ENCODE data around the gene TRPV3. TPM values are rescaled to one million over a fixed set of nuclear protein-coding genes. Genes with fewer than 3 reads are reported as not detected.
"Not testable (repeated sequence)": the region's sequence is repeated elsewhere in the genome, so short reads cannot be mapped to it uniquely, and the experiment has no call there.

TRPV3 gene
- polyA plus RNA-seq (ENCODE audit: insufficient read length in 3 of 3), result 1 to 10 TPM in 2 of 3 donors, under 1 TPM in 1; 0.88 to 1.1 (median 1.1) TPM
- long read RNA-seq, donor 1, result 0 reads
- long read RNA-seq, donor 2, result 0 reads
- long read RNA-seq, donor 3, result 0 reads
- long read RNA-seq, donor 4, result 0 reads
- long read RNA-seq, donor 5, result 0 reads
- long read RNA-seq, donor 6, result 0 reads
- long read RNA-seq, donor 7, result 0 reads
- long read RNA-seq, donor 8, result 0 reads
- long read RNA-seq, donor 9, result 0 reads
- long read RNA-seq, donor 10, result 0 reads
- long read RNA-seq, donor 11, result 0 reads
- long read RNA-seq, donor 12, result 0 reads
- long read RNA-seq, donor 13, result 0 reads
- long read RNA-seq, donor 14, result 0 reads
- long read RNA-seq, donor 15, result 0 reads
- long read RNA-seq, donor 16, result 0 reads

DNA sequence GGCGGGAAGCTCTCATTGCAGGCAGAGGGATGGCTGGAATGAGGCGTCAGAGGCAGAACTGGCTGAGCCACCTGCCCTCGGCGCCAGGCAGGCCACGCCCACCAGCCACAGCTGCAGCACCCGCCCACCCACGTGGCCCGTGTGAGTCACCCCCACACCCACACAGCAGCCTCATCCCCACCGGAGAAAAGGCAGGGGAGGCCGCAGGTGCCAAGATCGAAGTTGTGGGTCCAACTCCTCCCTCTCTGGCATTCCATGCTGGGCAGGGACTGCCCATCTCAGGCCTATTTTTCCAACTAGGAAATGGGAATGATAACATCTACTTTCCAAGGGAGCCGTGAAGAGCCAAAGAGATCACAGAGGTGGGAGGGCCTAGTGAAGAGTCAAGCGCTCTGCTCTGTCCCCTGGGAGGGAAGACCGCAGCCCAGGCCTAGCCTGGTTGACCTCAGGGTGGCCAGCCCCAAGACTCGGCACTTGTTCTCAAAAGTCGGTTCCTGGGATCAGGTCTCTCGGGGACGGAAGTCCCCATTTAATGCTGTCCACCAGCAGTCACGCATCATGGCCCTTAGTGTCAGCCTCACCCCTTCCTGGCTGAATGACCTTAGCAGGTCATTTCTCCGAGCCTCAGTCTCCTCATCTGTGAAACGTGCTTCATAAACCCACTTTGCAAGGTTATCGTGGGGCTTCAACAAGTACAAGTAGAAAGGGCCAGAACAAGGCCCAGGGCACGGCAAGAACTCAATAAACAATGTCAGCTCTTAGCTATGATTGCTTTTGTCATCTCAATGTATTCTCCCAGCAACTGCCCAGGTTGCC lies at the start of gene TRPV3:
TSS of gene TRPV3 (minus strand) at position 45 of the 816 bp plus-strand sequence. CDS start 2,962 bp downstream, outside the sequence.
- no peak for DNase-seq (ENCODE audit: extremely low read depth in 1 of 11, low read depth in 9 of 11, low spot score in 4 of 11)

DNA sequence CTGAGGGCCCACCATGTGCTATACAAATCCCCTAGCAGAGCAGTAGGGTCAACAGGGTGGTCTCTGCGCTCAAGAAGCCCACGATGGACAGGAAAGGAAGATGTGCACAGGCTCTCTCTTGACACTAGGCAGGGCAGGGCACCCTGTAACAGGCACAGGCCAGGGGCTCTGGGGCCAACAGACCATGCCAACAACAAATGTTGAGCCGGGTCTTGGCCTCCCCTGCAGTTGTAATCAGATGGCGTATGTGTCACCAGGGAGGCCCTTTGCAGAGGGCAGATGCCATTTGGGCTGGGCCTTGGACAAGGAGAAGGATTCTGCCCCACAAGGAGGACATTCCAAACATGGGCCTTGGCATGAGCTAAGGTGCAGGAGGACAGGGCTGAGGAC lies 46.3 kb upstream of the TRPV3 start:
- no peak for DNase-seq (ENCODE audit: extremely low read depth in 1 of 11, low read depth in 9 of 11, low spot score in 4 of 11)

- DNase-seq (ENCODE audit: extremely low read depth in 1 of 11, low read depth in 9 of 11, low spot score in 4 of 11), result no peak
Measured at GRCh38 chr17:3603119-3603869, 45.7 kb upstream of the TRPV3 start.

DNA sequence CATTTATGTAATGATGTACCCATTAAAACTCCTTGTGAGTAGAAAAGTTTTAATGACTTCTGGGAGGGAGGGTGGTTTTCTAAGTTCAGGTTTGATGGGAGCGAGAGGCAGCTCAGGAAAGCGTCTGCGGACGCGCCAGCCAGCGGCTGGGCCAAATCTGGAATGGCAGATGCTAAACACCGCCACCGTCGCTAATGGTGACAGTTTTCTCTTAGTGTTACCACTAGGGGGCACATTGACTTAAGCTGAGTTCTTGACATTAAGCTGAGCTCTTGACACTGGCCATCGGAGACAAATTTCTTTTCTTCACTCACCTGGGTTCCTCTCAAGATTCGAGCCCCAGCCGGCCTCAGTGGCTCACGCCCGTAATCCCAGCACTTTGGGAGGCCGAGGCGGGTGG lies 44.9 kb upstream of the TRPV3 start:
- DNase-seq (ENCODE audit: extremely low read depth in 1 of 11, low read depth in 9 of 11, low spot score in 4 of 11), result peak in 3 of 11 donors; percentile 4 to 12 (median 9)

DNA sequence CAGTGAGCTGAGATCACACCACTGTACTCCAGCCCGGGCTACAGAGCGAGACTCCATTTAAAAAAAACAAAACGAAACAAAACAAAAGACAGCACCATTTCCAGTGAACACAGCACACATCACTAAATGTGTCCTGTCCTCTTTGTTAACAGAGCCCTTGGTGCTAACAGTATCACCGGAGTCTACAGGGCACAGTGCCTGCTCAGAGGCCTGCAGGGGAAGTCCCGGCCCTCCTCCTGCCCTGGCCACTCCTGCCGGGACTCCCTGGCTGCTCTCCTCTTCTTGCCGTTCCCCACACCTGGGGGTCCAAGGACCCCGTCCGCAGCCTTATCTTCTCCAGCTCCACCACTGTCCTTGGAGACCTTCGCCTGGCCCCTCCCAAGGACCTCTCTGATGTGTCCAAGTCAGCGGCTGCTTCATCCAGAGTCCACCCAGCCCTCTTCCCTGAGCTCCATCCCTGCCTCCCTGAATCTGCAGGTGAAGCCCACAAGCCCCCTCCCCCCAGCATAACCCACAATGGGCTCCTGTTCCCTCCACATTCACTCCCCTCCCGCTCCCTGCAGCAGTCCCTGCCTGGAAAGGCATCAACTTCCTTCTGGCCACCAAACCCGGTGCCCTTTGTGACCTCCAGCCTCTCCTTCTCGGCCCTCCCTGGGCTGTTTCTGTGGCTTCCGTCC lies 43.1 kb upstream of the TRPV3 start:
- no peak for DNase-seq (ENCODE audit: extremely low read depth in 1 of 11, low read depth in 9 of 11, low spot score in 4 of 11)

- no peak for DNase-seq (ENCODE audit: extremely low read depth in 1 of 11, low read depth in 9 of 11, low spot score in 4 of 11)
Measured at GRCh38 chr17:3598078-3598477, 40.5 kb upstream of the TRPV3 start.

DNA sequence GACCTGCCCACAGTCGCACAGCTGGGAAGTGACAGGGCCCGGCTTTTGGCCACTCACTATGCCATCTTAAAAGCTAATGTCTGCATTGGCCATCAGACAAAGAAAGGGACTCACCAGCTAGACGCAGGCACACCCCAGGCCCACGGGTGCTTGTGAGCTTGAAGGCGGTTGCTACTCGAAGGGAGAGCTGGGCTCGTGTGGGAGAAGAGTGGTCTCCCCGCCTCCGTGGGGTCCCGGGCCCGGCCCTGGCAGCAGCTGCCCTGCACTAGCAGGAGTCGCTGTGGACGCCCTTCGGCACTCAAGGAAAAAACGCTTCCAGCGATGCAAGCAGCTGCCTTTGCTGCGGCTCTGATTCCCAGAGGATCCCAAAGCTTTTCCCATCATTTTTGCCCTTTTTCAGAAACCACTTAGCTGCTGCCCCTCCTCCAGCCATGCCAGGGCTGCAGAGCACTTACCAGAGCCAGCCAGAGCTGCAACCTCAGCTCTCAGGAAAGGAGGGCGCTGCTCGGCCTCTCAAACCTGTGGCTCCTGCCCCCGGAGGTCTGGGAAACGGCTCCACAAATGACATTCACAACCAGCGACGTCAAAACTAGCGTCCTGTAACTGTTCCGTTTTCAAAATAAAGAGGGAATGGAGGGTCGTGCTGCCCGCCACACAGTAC lies 39.3 kb upstream of the TRPV3 start:
- no peak for DNase-seq (ENCODE audit: extremely low read depth in 1 of 11, low read depth in 9 of 11, low spot score in 4 of 11)

GRCh38 chr17:3594976-3595375 lies 37.4 kb upstream of the TRPV3 start:
- no peak for DNase-seq (ENCODE audit: extremely low read depth in 1 of 11, low read depth in 9 of 11, low spot score in 4 of 11)

GRCh38 chr17:3594051-3594800 lies 36.6 kb upstream of the TRPV3 start:
- peak in 1 of 11 donors; percentile 16 for DNase-seq (ENCODE audit: extremely low read depth in 1 of 11, low read depth in 9 of 11, low spot score in 4 of 11)

GRCh38 chr17:3593384-3593783 lies 35.8 kb upstream of the TRPV3 start:
- DNase-seq (ENCODE audit: extremely low read depth in 1 of 11, low read depth in 9 of 11, low spot score in 4 of 11), result no peak

DNA sequence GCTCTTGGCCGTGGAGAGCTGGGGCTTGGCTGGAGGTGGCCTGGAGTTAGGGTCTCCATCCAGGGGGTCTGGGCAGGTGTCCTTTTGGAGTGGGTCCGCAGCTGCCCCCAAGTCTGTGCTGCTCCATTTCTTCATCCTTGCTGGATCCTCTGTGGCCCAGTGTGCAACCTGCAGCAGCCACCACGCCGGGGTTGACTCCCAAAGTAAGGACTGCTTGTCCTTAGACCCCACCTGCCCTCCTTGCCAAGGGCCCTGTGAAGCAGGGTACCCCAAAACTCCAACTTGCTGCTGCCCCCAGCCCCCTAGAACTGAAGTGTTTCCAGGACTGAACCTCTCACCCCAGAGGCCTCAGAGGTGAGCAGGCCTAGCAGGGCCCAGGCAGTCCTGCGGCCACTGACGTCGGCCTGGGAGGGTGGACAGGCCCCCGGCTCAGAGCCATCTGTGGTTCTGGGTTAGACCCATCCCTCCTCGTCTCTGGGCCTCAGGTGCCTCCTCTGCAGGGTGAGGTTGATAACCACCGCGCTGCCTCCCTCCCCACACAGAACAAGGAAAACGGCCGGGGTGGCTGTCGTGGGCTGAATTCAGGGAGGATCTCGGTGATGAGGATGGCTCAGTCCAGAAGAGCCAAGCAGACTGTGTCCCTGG lies 34.7 kb upstream of the TRPV3 start:
- DNase-seq (ENCODE audit: extremely low read depth in 1 of 11, low read depth in 9 of 11, low spot score in 4 of 11), result no peak

DNA sequence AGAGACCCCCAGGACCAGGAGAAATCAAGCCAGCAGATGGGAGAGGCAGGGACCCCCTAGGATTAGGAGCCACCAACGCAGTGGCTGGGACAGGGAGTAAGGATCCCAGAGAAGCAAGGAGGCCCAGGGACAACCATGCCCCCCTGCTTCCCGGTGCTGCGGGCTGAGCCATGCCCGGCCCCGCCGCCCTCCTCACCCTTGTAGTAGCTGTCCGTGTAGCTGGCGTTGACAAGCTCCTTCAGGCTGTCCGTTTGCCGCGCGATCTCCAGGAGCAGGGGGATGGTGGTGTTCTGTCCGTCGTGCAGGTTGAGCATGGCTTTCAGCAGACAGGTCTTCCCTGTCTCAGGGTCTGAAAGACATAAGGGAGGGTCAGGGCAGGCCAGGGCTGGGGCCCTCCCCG lies 33.2 kb upstream of the TRPV3 start:
- DNase-seq (ENCODE audit: extremely low read depth in 1 of 11, low read depth in 9 of 11, low spot score in 4 of 11), result no peak

- DNase-seq (ENCODE audit: extremely low read depth in 1 of 11, low read depth in 9 of 11, low spot score in 4 of 11), result no peak
Measured at GRCh38 chr17:3590231-3590630, 32.6 kb upstream of the TRPV3 start.

GRCh38 chr17:3589784-3590183 lies 32.2 kb upstream of the TRPV3 start:
- no peak for DNase-seq (ENCODE audit: extremely low read depth in 1 of 11, low read depth in 9 of 11, low spot score in 4 of 11)

DNA sequence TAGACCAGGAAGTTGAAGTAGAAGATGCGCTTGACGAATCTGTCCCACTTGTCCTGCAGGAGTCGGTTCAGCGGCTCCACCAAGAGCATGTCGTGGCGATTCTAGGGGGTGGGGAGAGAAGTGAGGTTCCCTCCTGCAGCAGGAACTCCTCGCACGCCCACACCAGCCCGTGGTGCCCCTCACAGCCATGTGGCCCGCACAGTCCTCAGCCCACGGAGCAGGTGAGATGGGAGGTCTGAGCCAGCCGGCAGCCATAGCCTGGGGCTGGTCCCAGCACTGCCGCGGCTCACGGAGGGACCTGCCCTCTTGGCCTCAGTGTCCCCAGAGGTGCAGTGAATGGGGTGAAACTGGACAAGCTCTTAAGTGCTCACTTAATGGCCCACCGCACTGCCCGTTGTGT lies 28.2 kb upstream of the TRPV3 start:
- no peak for DNase-seq (ENCODE audit: extremely low read depth in 1 of 11, low read depth in 9 of 11, low spot score in 4 of 11)

DNA sequence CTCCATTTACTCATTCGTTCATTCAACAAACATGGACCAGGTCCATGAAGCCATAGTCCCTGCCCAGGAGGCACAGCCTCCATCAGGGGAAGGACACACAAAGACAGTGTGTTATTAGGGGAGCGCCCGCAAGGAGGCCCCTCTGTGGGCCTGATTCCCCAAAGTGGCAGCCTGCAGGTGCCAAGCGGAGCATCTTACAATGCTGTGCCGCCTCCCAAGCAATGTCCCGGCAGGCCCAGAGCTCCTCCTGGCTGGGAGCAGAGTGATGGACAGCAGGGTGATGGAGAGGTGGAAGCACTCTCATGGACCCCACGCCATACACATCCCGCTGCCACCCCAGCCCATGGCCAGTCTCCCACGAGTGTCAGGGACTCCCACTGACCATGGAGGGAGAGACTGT lies 25.8 kb upstream of the TRPV3 start:
- no peak for DNase-seq (ENCODE audit: extremely low read depth in 1 of 11, low read depth in 9 of 11, low spot score in 4 of 11)

DNA sequence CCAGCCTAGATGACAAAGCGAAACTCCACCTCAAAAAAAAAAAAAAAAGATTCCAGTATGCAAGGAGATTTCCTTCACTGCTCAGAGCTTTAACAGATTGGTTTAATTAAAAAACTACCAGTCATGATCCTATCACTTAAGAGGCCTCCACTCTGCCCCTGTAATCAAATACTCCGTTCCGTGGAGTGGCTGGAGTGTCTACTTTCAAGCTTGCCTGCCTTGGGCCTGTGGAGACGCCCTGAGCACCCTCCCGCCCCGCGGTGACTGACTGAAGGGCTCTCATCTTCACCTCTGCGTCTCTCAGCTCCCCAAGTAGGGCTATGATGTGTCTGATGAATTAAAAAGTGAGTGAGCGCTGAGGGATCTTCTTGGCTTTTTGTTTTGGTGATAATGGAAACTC lies 25.3 kb upstream of the TRPV3 start:
- no peak for DNase-seq (ENCODE audit: extremely low read depth in 1 of 11, low read depth in 9 of 11, low spot score in 4 of 11)

GRCh38 chr17:3578667-3579066 lies 21.1 kb upstream of the TRPV3 start:
- DNase-seq (ENCODE audit: extremely low read depth in 1 of 11, low read depth in 9 of 11, low spot score in 4 of 11), result not testable (repeated sequence)
